ENCODE measurements around the gene RTL9.

GRCh38 chrX:110321670-110322069 lies 37.0 kb upstream of the RTL9 start:
- TF ChIP-seq EZH2 (IDR thresholded peaks at IDR 0.05; ENCODE audit: insufficient read depth, poor library complexity, severe bottlenecking) (no peak), EZH2phosphoT487 (IDR thresholded peaks at IDR 0.05; ENCODE audit: insufficient read depth, low read depth) (no peak)

All from GM23248 (cell line).